H9 (cell line): ENCODE results near the gene CCNB2. TPM values are rescaled to one million over a fixed set of nuclear protein-coding genes. Genes with fewer than 3 reads are reported as not detected.

Source experiments
- DNase-seq: peaks from one replicate; pipeline ENCODE4 v3.0.0-alpha.2; 2017
- H2AFZ ChIP-seq: one replicate; pipeline ENCODE4 v1.6.1; 2013; ENCODE audit warnings: mild to moderate bottlenecking, low read length, control low read depth, moderate library complexity
- H2AK5ac ChIP-seq: 2 replicates; pipeline ENCODE4 v1.6.1; 2013; ENCODE audit warnings: low read length, control low read depth, mixed read lengths; ENCODE audit not compliant: insufficient read length
- H2BK120ac ChIP-seq: one replicate; pipeline ENCODE4 v1.6.1; 2013; ENCODE audit warnings: low read depth, mild to moderate bottlenecking, low read length, control low read depth, inconsistent platforms; ENCODE audit not compliant: poor library complexity, severe bottlenecking
- H2BK12ac ChIP-seq: 2 replicates; pipeline ENCODE4 v1.6.1; 2013; ENCODE audit warnings: low read length, control low read depth, mixed read lengths, low read depth; ENCODE audit not compliant: insufficient read length
- H2BK15ac ChIP-seq: 2 replicates; pipeline ENCODE4 v1.6.1; 2013; ENCODE audit warnings: low read depth, low read length, control low read depth
- H2BK20ac ChIP-seq: one replicate; pipeline ENCODE4 v1.6.1; 2013; ENCODE audit warnings: low read depth, mild to moderate bottlenecking, low read length, control low read depth, inconsistent platforms; ENCODE audit not compliant: poor library complexity, severe bottlenecking
- H2BK5ac ChIP-seq: 2 replicates; pipeline ENCODE4 v1.6.1; 2013; ENCODE audit warnings: low read length, control low read depth, mixed read lengths; ENCODE audit not compliant: insufficient read length
- H3K14ac ChIP-seq: 2 replicates; pipeline ENCODE4 v1.6.1; 2013; ENCODE audit warnings: low read length, control low read depth; ENCODE audit not compliant: insufficient read depth
- H3K18ac ChIP-seq: 2 replicates; pipeline ENCODE4 v1.6.1; 2013; ENCODE audit warnings: low read depth, mild to moderate bottlenecking, mixed read lengths, low read length, control low read depth; ENCODE audit not compliant: insufficient read length
- H3K23ac ChIP-seq: 2 replicates; pipeline ENCODE4 v1.6.1; 2013; ENCODE audit warnings: low read length, control low read depth, mixed read lengths, low read depth; ENCODE audit not compliant: insufficient read length
- H3K23me2 ChIP-seq: 2 replicates; pipeline ENCODE4 v1.6.1; 2013; ENCODE audit warnings: low read depth, mild to moderate bottlenecking, mixed read lengths, low read length, control low read depth; ENCODE audit not compliant: insufficient read length, poor library complexity, severe bottlenecking
- H3K27ac ChIP-seq: 2 replicates; pipeline ENCODE4 v1.5.1; 2013; ENCODE audit warnings: low read length, control low read depth, mixed read lengths, low read depth; ENCODE audit not compliant: insufficient read length
- H3K27me3 ChIP-seq: 2 replicates; pipeline ENCODE4 v1.6.1; 2013; ENCODE audit warnings: low read length, control low read depth, inconsistent platforms; ENCODE audit not compliant: insufficient read depth
- H3K4ac ChIP-seq: 2 replicates; pipeline ENCODE4 v1.6.1; 2013; ENCODE audit warnings: low read depth, mild to moderate bottlenecking, control low read depth, inconsistent platforms, low read length, moderate library complexity
- H3K4me1 ChIP-seq: 2 replicates; pipeline ENCODE4 v1.6.1; 2013; ENCODE audit warnings: low read length, control low read depth, inconsistent platforms; ENCODE audit not compliant: insufficient read depth
- H3K4me2 ChIP-seq: 2 replicates; pipeline ENCODE4 v1.6.1; 2013; ENCODE audit warnings: low read length, control low read depth, mixed read lengths; ENCODE audit not compliant: insufficient read length, insufficient read depth
- H3K56ac ChIP-seq: 2 replicates; pipeline ENCODE4 v1.6.1; 2013; ENCODE audit warnings: low read depth, mild to moderate bottlenecking, mixed read lengths, low read length, control low read depth; ENCODE audit not compliant: insufficient read length
- H3K79me1 ChIP-seq: 2 replicates; pipeline ENCODE4 v1.6.1; 2013; ENCODE audit warnings: low read depth, mild to moderate bottlenecking, moderate library complexity, low read length, control low read depth, inconsistent platforms; ENCODE audit not compliant: insufficient read depth, poor library complexity, severe bottlenecking
- H3K79me2 ChIP-seq: 2 replicates; pipeline ENCODE4 v1.6.1; 2013; ENCODE audit warnings: low read length, control low read depth, inconsistent platforms; ENCODE audit not compliant: insufficient read depth
- H3K9ac ChIP-seq: 2 replicates; pipeline ENCODE4 v1.6.1; 2013; ENCODE audit warnings: low read length, control low read depth, mixed read lengths; ENCODE audit not compliant: insufficient read length; ENCODE audit errors: extremely low read depth
- H3K9me3 ChIP-seq: one replicate; pipeline ENCODE4 v1.6.1; 2013; ENCODE audit warnings: low read depth, low read length, inconsistent platforms; ENCODE audit not compliant: control insufficient read depth
- H3T11ph ChIP-seq: one replicate; pipeline ENCODE4 v1.6.1; 2013; ENCODE audit warnings: mild to moderate bottlenecking, low read length, control low read depth, inconsistent platforms
- H4K20me1 ChIP-seq: one replicate; pipeline ENCODE4 v1.6.1; 2013; ENCODE audit not compliant: control insufficient read depth, insufficient read length, insufficient read depth
- H4K5ac ChIP-seq: 2 replicates; pipeline ENCODE4 v1.6.1; 2013; ENCODE audit warnings: low read depth, mild to moderate bottlenecking, mixed read lengths, low read length, control low read depth; ENCODE audit not compliant: insufficient read length
- H4K8ac ChIP-seq: replicated peaks from 2 replicates; pipeline ENCODE4 v1.6.1; 2013; ENCODE audit warnings: low read length, control low read depth, mixed read lengths, low read depth; ENCODE audit not compliant: insufficient read length
- H4K91ac ChIP-seq: 2 replicates; pipeline ENCODE4 v1.6.1; 2013; ENCODE audit warnings: low read depth, mild to moderate bottlenecking, moderate library complexity, mixed read lengths, low read length, control low read depth; ENCODE audit not compliant: insufficient read length
- H3K27ac Mint-ChIP-seq, 3 experiments: 2 replicates in 2 of 3; 3 replicates in 1 of 3; pipeline ENCODE4 v1.8.0; 2020 to 2021; ENCODE audit warnings: mixed read lengths in 3 of 3, mild to moderate bottlenecking in 1 of 3, moderate library complexity in 1 of 3
- H3K27me3 Mint-ChIP-seq: 2 replicates; pipeline ENCODE4 v1.8.0; 2021; ENCODE audit warnings: low read depth, mild to moderate bottlenecking, moderate library complexity, mixed read lengths
- H3K36me3 Mint-ChIP-seq, 3 experiments: 2 replicates in 2 of 3; 3 replicates in 1 of 3; pipeline ENCODE4 v1.8.0; 2020 to 2021; ENCODE audit warnings: low read depth in 3 of 3, mixed read lengths in 3 of 3; ENCODE audit not compliant: insufficient read depth in 1 of 3
- H3K4me1 Mint-ChIP-seq, 2 experiments: 2 replicates each; pipeline ENCODE4 v1.8.0; 2020; ENCODE audit warnings: mixed read lengths in 2 of 2
- H3K4me3 Mint-ChIP-seq, 2 experiments: 2 replicates in 1 of 2; 3 replicates in 1 of 2; pipeline ENCODE4 v1.8.0; 2020 to 2021; ENCODE audit warnings: mild to moderate bottlenecking in 2 of 2, mixed read lengths in 2 of 2, moderate library complexity in 1 of 2
- H3K9me3 Mint-ChIP-seq, 2 experiments: 2 replicates in 1 of 2; 3 replicates in 1 of 2; pipeline ENCODE4 v1.8.0; 2020; ENCODE audit warnings: mild to moderate bottlenecking in 2 of 2, mixed read lengths in 2 of 2, moderate library complexity in 1 of 2
- CTCF ChIP-seq: fragments of 200-600 bp; sonication (generic); conservative IDR thresholded peaks from 3 replicates; pipeline ENCODE4 v1.8.0; 2021; ENCODE audit warnings: antibody characterized with exemption, mild to moderate bottlenecking
- WGBS: extraction: QIAGEN DNeasy Blood & Tissue Kit; methylation state at CpG from one replicate; pipeline ENCODE4 v1.1.7; 2013; ENCODE audit warnings: missing lambda C conversion rate, low lambda C conversion rate, mixed read lengths; ENCODE audit not compliant: insufficient read length; ENCODE audit errors: extremely low coverage; 5-methylcytosine and 5-hydroxymethylcytosine counted together
- total RNA-seq: library from RNA; stranded (reverse); gene quantifications from 2 replicates; pipeline ENCODE4 v1.2.1, GENCODE V29; 2021

The CCNB2 gene
- total RNA-seq, 1 experiment from 2014 or later, result 122 TPM

GRCh38 chr15:59115047-59115446 is 10.1 kb downstream of the CCNB2 start:
- Histone ChIP-seq H2BK20ac (no peak overlapping the region), H3K4me1 (no peaks in the 10 kb centered on the region), H2AFZ (no peak overlapping the region), H2BK5ac (no peak overlapping the region), H3K79me2 (no peaks in the 10 kb centered on the region), H3K27ac (no peak overlapping the region), H3K9ac (no peak overlapping the region), H4K91ac (no peak overlapping the region), H3K27me3 (no peaks in the 10 kb centered on the region), H4K5ac (no peak overlapping the region), H3K4ac (no peak overlapping the region), H3K4me2 (no peak overlapping the region), H2AK5ac (no peak overlapping the region), H2BK15ac (no peak overlapping the region), H3K14ac (no peak overlapping the region), H4K20me1 (no peaks in the 10 kb centered on the region), H4K8ac (no peak overlapping the region), H3T11ph (no peak overlapping the region), H3K9me3 (no peaks in the 10 kb centered on the region), H3K23ac (no peak overlapping the region), H2BK12ac (no peak overlapping the region), H3K56ac (no peak overlapping the region), H3K23me2 (no peaks in the 10 kb centered on the region), H3K18ac (no peak overlapping the region), H2BK120ac (no peak overlapping the region), H3K79me1 (peaks cover 5% of the 10 kb centered on the region)
- Mint-ChIP-seq H3K9me3 (no peaks in the 10 kb centered on the region), H3K27me3 (no peaks in the 10 kb centered on the region), H3K27ac (no peak overlapping the region), H3K36me3 (peaks cover 53 to 89% (median 87%) of the 10 kb centered on the region in 3 experiments; a peak in 6 of 7 replicates), H3K4me1 (no peaks in the 10 kb centered on the region; a peak in 1 of 4 replicates), H3K4me3 (no peak overlapping the region; a peak in 1 of 5 replicates)
- WGBS, result no CpG with 5 or more reads among the region's 2 CpGs
- no peak for TF ChIP-seq CTCF
- DNase-seq, result no peak
